HEK293 (cell line): ENCODE data around the gene MTOR.

ENCODE experiments used
- YY1 ChIP-seq: fragments of 450-650 bp; formaldehyde crosslinking; IDR thresholded peaks from 2 replicates; pipeline ENCODE4 v1.5.1; 2018; ENCODE audit warnings: missing biosample characterization, missing genetic modification characterization
- ZFP37 ChIP-seq: fragments of 450-650 bp; formaldehyde crosslinking; IDR thresholded peaks from 2 replicates; pipeline ENCODE4 v1.5.1; 2016; ENCODE audit warnings: missing biosample characterization, missing genetic modification characterization
- ZNF549 ChIP-seq: fragments of 450-650 bp; IDR thresholded peaks from 2 replicates; pipeline ENCODE4 v1.5.1; 2018; ENCODE audit warnings: missing biosample characterization, missing genetic modification characterization, mild to moderate bottlenecking, inconsistent platforms, moderate library complexity
- ZNF792 ChIP-seq: fragments of 450-650 bp; formaldehyde crosslinking; IDR thresholded peaks from 2 replicates; pipeline ENCODE4 v1.5.1; 2016; ENCODE audit warnings: missing biosample characterization, missing genetic modification characterization
- TF ChIP-seq, protein P1 (sequence below): fragments of 450-650 bp; formaldehyde crosslinking; conservative IDR thresholded peaks from 2 replicates; pipeline ENCODE4 v1.5.1; 2016; ENCODE audit warnings: low read depth, missing biosample characterization, missing genetic modification characterization
- TF ChIP-seq, protein P2 (sequence below): fragments of 450-650 bp; formaldehyde crosslinking; IDR thresholded peaks from 2 replicates; pipeline ENCODE4 v1.5.1; 2016; ENCODE audit warnings: missing biosample characterization, missing genetic modification characterization
- TF ChIP-seq, protein P3 (sequence below): fragments of 450-650 bp; formaldehyde crosslinking; IDR thresholded peaks from 2 replicates; pipeline ENCODE4 v1.5.1; 2016; ENCODE audit warnings: missing biosample characterization, missing genetic modification characterization
- TF ChIP-seq, protein P4 (sequence below): fragments of 450-650 bp; formaldehyde crosslinking; IDR thresholded peaks from 2 replicates; pipeline ENCODE4; 2016; ENCODE audit warnings: missing biosample characterization, missing genetic modification characterization
- TF ChIP-seq, protein P5 (sequence below): fragments of 450-650 bp; formaldehyde crosslinking; IDR thresholded peaks from 2 replicates; pipeline ENCODE4 v1.5.1; 2017; ENCODE audit warnings: missing biosample characterization, missing genetic modification characterization

DNA sequence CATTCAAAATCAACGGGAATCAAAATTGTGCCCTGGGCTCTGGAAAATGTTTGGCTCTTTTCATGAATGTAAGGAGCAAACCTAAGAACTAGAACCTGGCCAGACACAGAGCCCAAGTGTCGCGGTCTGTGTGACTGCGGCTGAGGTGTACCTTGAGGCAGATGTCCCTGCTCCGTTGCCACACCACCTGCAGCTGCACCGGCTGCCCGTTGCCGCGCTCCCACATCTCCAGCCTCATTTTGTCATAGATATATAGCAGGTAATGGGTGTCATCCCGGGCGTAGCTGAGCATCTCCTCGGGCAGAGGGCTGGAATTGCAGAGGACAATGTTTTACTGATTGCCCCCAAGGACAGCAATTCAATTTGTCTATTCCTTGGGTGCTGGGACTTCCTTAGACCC, 181.4 kb downstream of the MTOR start:
- TF ChIP-seq, protein P1, sequence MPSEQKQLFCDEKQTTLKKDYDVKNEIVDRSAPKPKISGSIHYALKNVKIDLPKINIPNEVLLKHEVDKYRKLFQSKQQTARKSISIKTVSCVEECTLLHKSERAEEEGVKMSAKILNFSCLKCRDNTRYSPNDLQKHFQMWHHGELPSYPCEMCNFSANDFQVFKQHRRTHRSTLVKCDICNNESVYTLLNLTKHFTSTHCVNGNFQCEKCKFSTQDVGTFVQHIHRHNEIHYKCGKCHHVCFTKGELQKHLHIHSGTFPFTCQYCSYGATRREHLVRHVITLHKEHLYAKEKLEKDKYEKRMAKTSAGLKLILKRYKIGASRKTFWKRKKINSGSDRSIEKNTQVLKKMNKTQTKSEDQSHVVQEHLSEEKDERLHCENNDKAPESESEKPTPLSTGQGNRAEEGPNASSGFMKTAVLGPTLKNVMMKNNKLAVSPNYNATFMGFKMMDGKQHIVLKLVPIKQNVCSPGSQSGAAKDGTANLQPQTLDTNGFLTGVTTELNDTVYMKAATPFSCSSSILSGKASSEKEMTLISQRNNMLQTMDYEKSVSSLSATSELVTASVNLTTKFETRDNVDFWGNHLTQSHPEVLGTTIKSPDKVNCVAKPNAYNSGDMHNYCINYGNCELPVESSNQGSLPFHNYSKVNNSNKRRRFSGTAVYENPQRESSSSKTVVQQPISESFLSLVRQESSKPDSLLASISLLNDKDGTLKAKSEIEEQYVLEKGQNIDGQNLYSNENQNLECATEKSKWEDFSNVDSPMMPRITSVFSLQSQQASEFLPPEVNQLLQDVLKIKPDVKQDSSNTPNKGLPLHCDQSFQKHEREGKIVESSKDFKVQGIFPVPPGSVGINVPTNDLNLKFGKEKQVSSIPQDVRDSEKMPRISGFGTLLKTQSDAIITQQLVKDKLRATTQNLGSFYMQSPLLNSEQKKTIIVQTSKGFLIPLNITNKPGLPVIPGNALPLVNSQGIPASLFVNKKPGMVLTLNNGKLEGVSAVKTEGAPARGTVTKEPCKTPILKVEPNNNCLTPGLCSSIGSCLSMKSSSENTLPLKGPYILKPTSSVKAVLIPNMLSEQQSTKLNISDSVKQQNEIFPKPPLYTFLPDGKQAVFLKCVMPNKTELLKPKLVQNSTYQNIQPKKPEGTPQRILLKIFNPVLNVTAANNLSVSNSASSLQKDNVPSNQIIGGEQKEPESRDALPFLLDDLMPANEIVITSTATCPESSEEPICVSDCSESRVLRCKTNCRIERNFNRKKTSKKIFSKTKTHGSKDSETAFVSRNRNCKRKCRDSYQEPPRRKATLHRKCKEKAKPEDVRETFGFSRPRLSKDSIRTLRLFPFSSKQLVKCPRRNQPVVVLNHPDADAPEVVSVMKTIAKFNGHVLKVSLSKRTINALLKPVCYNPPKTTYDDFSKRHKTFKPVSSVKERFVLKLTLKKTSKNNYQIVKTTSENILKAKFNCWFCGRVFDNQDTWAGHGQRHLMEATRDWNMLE (tag by site-specific recombination): no peak
- TF ChIP-seq, protein P2, sequence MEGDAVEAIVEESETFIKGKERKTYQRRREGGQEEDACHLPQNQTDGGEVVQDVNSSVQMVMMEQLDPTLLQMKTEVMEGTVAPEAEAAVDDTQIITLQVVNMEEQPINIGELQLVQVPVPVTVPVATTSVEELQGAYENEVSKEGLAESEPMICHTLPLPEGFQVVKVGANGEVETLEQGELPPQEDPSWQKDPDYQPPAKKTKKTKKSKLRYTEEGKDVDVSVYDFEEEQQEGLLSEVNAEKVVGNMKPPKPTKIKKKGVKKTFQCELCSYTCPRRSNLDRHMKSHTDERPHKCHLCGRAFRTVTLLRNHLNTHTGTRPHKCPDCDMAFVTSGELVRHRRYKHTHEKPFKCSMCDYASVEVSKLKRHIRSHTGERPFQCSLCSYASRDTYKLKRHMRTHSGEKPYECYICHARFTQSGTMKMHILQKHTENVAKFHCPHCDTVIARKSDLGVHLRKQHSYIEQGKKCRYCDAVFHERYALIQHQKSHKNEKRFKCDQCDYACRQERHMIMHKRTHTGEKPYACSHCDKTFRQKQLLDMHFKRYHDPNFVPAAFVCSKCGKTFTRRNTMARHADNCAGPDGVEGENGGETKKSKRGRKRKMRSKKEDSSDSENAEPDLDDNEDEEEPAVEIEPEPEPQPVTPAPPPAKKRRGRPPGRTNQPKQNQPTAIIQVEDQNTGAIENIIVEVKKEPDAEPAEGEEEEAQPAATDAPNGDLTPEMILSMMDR: no peak
- TF ChIP-seq ZNF792 (tag by site-specific recombination) (no peak), ZNF549 (tag by site-specific recombination) (no peak), YY1 (tag by site-specific recombination) (no peak), ZFP37 (tag by site-specific recombination) (no peak)
- TF ChIP-seq, protein P3, sequence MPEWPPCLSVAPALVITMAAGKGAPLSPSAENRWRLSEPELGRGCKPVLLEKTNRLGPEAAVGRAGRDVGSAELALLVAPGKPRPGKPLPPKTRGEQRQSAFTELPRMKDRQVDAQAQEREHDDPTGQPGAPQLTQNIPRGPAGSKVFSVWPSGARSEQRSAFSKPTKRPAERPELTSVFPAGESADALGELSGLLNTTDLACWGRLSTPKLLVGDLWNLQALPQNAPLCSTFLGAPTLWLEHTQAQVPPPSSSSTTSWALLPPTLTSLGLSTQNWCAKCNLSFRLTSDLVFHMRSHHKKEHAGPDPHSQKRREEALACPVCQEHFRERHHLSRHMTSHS (tag by site-specific recombination): no peak
- TF ChIP-seq, protein P4, sequence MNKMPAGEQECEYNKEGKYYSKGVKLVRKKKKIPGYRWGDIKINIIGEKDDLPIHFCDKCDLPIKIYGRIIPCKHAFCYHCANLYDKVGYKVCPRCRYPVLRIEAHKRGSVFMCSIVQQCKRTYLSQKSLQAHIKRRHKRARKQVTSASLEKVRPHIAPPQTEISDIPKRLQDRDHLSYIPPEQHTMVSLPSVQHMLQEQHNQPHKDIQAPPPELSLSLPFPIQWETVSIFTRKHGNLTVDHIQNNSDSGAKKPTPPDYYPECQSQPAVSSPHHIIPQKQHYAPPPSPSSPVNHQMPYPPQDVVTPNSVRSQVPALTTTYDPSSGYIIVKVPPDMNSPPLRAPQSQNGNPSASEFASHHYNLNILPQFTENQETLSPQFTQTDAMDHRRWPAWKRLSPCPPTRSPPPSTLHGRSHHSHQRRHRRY (tag by site-specific recombination): no peak
- TF ChIP-seq, protein P5, sequence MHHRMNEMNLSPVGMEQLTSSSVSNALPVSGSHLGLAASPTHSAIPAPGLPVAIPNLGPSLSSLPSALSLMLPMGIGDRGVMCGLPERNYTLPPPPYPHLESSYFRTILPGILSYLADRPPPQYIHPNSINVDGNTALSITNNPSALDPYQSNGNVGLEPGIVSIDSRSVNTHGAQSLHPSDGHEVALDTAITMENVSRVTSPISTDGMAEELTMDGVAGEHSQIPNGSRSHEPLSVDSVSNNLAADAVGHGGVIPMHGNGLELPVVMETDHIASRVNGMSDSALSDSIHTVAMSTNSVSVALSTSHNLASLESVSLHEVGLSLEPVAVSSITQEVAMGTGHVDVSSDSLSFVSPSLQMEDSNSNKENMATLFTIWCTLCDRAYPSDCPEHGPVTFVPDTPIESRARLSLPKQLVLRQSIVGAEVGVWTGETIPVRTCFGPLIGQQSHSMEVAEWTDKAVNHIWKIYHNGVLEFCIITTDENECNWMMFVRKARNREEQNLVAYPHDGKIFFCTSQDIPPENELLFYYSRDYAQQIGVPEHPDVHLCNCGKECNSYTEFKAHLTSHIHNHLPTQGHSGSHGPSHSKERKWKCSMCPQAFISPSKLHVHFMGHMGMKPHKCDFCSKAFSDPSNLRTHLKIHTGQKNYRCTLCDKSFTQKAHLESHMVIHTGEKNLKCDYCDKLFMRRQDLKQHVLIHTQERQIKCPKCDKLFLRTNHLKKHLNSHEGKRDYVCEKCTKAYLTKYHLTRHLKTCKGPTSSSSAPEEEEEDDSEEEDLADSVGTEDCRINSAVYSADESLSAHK (tag by site-specific recombination): no peak
